CD4-positive, alpha-beta T cell treated with Interleukin-6 at 100 ng/mL for 8 hours (primary cell): ENCODE results near the gene HNRNPC.
"Not testable (repeated sequence)": the region's sequence is repeated elsewhere in the genome, so short reads cannot be mapped to it uniquely, and the experiment has no call there.

Experiments
- DNase-seq: peaks from one replicate; pipeline ENCODE4 v3.0.0-alpha.2; 2020; ENCODE audit warnings: mixed read lengths, low spot score

The HNRNPC gene

GRCh38 chr14:21244544-21244943 lies 24.7 kb downstream of the HNRNPC start:
- no peak for DNase-seq

GRCh38 chr14:21241218-21241819 lies 27.9 kb downstream of the HNRNPC start:
- DNase-seq, result no peak

- DNase-seq, result no peak
Observed at GRCh38 chr14:21240417-21240816, 28.8 kb downstream of the HNRNPC start.

- no peak for DNase-seq
Observed at GRCh38 chr14:21238823-21239518, 30.3 kb downstream of the HNRNPC start.

- DNase-seq, result no peak
Observed at GRCh38 chr14:21236948-21237797, 32.1 kb downstream of the HNRNPC start.

GRCh38 chr14:21234112-21234511 lies 35.1 kb downstream of the HNRNPC start:
- DNase-seq, result no peak

- no peak for DNase-seq
Observed at GRCh38 chr14:21233457-21234076, 35.7 kb downstream of the HNRNPC start.

- peak; percentile 7 for DNase-seq
Observed at GRCh38 chr14:21231020-21231652, 38.1 kb downstream of the HNRNPC start.

GRCh38 chr14:21229821-21230220 lies 39.4 kb downstream of the HNRNPC start:
- peak; percentile 38 for DNase-seq

GRCh38 chr14:21227981-21228380 lies 41.3 kb downstream of the HNRNPC start:
- DNase-seq, result no peak

- DNase-seq, result no peak
Observed at GRCh38 chr14:21227150-21227549, 42.1 kb downstream of the HNRNPC start.

GRCh38 chr14:21226467-21226866 lies 42.8 kb downstream of the HNRNPC start:
- no peak for DNase-seq

- not testable (repeated sequence) for DNase-seq
Observed at GRCh38 chr14:21225164-21225563, 44.1 kb downstream of the HNRNPC start.

GRCh38 chr14:21220874-21221477 lies 48.3 kb downstream of the HNRNPC start:
- DNase-seq, result no peak

GRCh38 chr14:21219561-21220111 lies 49.6 kb downstream of the HNRNPC start:
- no peak for DNase-seq

GRCh38 chr14:21219120-21219519 lies 50.1 kb downstream of the HNRNPC start:
- no peak for DNase-seq

GRCh38 chr14:21215879-21216251 lies 53.4 kb downstream of the HNRNPC start:
- DNase-seq, result peak; percentile 26

- no peak for DNase-seq
Observed at GRCh38 chr14:21215130-21215878, 53.9 kb downstream of the HNRNPC start.

GRCh38 chr14:21213652-21214051 lies 55.6 kb downstream of the HNRNPC start:
- no peak for DNase-seq

GRCh38 chr14:21212824-21213223 lies 56.4 kb downstream of the HNRNPC start:
- DNase-seq, result not testable (repeated sequence)

GRCh38 chr14:21211509-21211908 lies 57.7 kb downstream of the HNRNPC start:
- no peak for DNase-seq
